Esophagus muscularis mucosa (tissue), 4 donors: ENCODE measurements around the gene AREL1.

Source experiments
- CTCF ChIP-seq, 3 experiments: fragments of 200-600 bp in 2 of 3; fragments of 450-650 bp in 1 of 3; sonication (generic) in 2 of 3; IDR thresholded peaks; one replicate each; pipeline ENCODE4 v1.5.1; 2017 to 2019; ENCODE audit warnings: antibody characterized with exemption in 3 of 3, mild to moderate bottlenecking in 2 of 3, moderate library complexity in 1 of 3
- EP300 ChIP-seq: sonication (generic); formaldehyde crosslinking; IDR thresholded peaks from one replicate; pipeline ENCODE4 v1.6.1; 2017; ENCODE audit warnings: antibody characterized with exemption
- POLR2A ChIP-seq: fragments of 450-650 bp; IDR thresholded peaks from one replicate; pipeline ENCODE4 v1.6.1; 2017; ENCODE audit warnings: antibody characterized with exemption, moderate library complexity, mild to moderate bottlenecking, low read depth
- POLR2AphosphoS5 ChIP-seq, 2 donors: sonication (generic); formaldehyde crosslinking; IDR thresholded peaks; one replicate each; pipeline ENCODE4 v1.6.1; 2017; ENCODE audit warnings: antibody characterized with exemption in 2 of 2

GRCh38 chr14:74613211-74613914, 99.5 kb downstream of the AREL1 start:
- TF ChIP-seq CTCF (IDR thresholded peaks at IDR 0.05) (no peak), EP300 (no peak), POLR2AphosphoS5 (IDR thresholded peaks at IDR 0.05) (no peak), POLR2A (no peak)
